Small intestine (tissue), 7 donors: ENCODE measurements around the gene COL13A1. TPM values are rescaled to one million over a fixed set of nuclear protein-coding genes. Genes with fewer than 3 reads are reported as not detected.

Source experiments
- DNase-seq, 2 donors: peaks; one replicate each; pipeline versions ENCODE4 v3.0.0 to v3.0.0-alpha.2; 2013
- FAIRE-seq: peaks from 2 replicates; lab custom pipeline; 2012; peaks lifted over from hg19 to GRCh38; lab: Jason Lieb, UNC
- H3K27ac ChIP-seq, 3 donors: one replicate each; pipeline ENCODE4 v1.5.1; 2013; ENCODE audit warnings: low read length in 2 of 3, mild to moderate bottlenecking in 2 of 3, control low read depth in 1 of 3, inconsistent platforms in 1 of 3, low read depth in 1 of 3, moderate library complexity in 1 of 3
- H3K27me3 ChIP-seq, 3 donors: one replicate each; pipeline ENCODE4 v1.6.1; 2013; ENCODE audit warnings: low read length in 3 of 3, inconsistent platforms in 1 of 3; ENCODE audit not compliant: control insufficient read depth in 3 of 3, insufficient read depth in 3 of 3
- H3K36me3 ChIP-seq, 3 donors: one replicate each; pipeline ENCODE4 v1.6.1; 2013; ENCODE audit warnings: low read length in 3 of 3, inconsistent platforms in 1 of 3, low read depth in 1 of 3, mild to moderate bottlenecking in 1 of 3, moderate library complexity in 1 of 3; ENCODE audit not compliant: control insufficient read depth in 3 of 3, insufficient read depth in 2 of 3
- H3K4me1 ChIP-seq, 3 donors: one replicate each; pipeline ENCODE4 v1.6.1; 2013; ENCODE audit warnings: low read length in 2 of 3, inconsistent platforms in 1 of 3, low read depth in 1 of 3, mild to moderate bottlenecking in 1 of 3, moderate library complexity in 1 of 3; ENCODE audit not compliant: control insufficient read depth in 3 of 3, insufficient read depth in 2 of 3
- H3K4me3 ChIP-seq, 3 donors: one replicate each; pipeline ENCODE4 v1.5.1; 2013; ENCODE audit warnings: low read length in 3 of 3, control low read depth in 1 of 3, inconsistent platforms in 1 of 3, low read depth in 1 of 3, mild to moderate bottlenecking in 1 of 3, moderate library complexity in 1 of 3
- H3K9me3 ChIP-seq, 2 donors: one replicate each; pipeline ENCODE4 v1.6.1; 2013; ENCODE audit warnings: low read depth in 1 of 2, low read length in 1 of 2; ENCODE audit not compliant: control insufficient read depth in 2 of 2, insufficient read depth in 1 of 2
- WGBS, 3 donors: extraction: QIAGEN DNeasy Blood & Tissue Kit; methylation state at CpG; one replicate each; pipeline ENCODE4 v1.1.7; 2013; 5-methylcytosine and 5-hydroxymethylcytosine counted together
- polyA plus RNA-seq, 4 donors: library from polyadenylated mRNA; stranded (reverse) in 3 of 4; unstranded in 1 of 4; fragments of 200-250 nt in 3 of 4; fragments of 120-200 nt in 1 of 4; gene quantifications; one replicate each; pipeline versions ENCODE4 v1.2.1 to v1.2.3, GENCODE V29; 2013
- donor health status: healthy with polysubstance abuse.
- donor health status: control.
- donor health status: control.
- donor health status: Bipolar disorder and iron deficiency.
- donor health status: healthy.

COL13A1 gene
- polyA plus RNA-seq, 4 donors, result 0.45 to 6.6 (median 0.60) TPM

- Histone ChIP-seq H3K27ac (no peak overlapping the region), H3K27me3 (no peaks in the 10 kb centered on the region), H3K9me3 (no peaks in the 10 kb centered on the region), H3K4me3 (no peak overlapping the region), H3K4me1 (peaks cover 0 to 4% (median 0%) of the 10 kb centered on the region in 3 donors), H3K36me3 (peaks cover 0 to 3% (median 0%) of the 10 kb centered on the region in 3 donors)
- WGBS, 3 donors, result 0 to 29% (median 0%) methylated on average over 1 of the region's 1 CpG
- no peak for FAIRE-seq
- DNase-seq, result no peak
These were observed 117.5 kb downstream of the COL13A1 start for GRCh38 chr10:69919250-69919649.

- H3K27me3 ChIP-seq, result no peaks in the 10 kb centered on the region
- H3K4me3 ChIP-seq, result no peak overlapping the region
- no peak overlapping the region for H3K27ac ChIP-seq
- no peaks in the 10 kb centered on the region for H3K9me3 ChIP-seq
- FAIRE-seq (no peak), DNase-seq (no peak)
- 55 to 70% (median 58%) methylated on average over 5 of the region's 5 CpGs for WGBS, 3 donors
- H3K36me3 ChIP-seq, result peaks cover 0 to under 1% (median 0%) of the 10 kb centered on the region in 3 donors
- no peaks in the 10 kb centered on the region for H3K4me1 ChIP-seq
These were observed 123.4 kb downstream of the COL13A1 start for GRCh38 chr10:69925111-69925510.

GRCh38 chr10:69928339-69928738, 126.6 kb downstream of the COL13A1 start:
- no peaks in the 10 kb centered on the region for H3K36me3 ChIP-seq
- H3K9me3 ChIP-seq, result no peaks in the 10 kb centered on the region
- H3K27me3 ChIP-seq, result no peaks in the 10 kb centered on the region
- H3K27ac ChIP-seq, result no peak overlapping the region
- WGBS, 3 donors, result 74 to 80% (median 74%) methylated on average over 3 of the region's 3 CpGs
- no peak overlapping the region for H3K4me3 ChIP-seq
- H3K4me1 ChIP-seq, result no peaks in the 10 kb centered on the region
- FAIRE-seq (no peak), DNase-seq (no peak)

GRCh38 chr10:69929575-69929974, 127.9 kb downstream of the COL13A1 start:
- Histone ChIP-seq H3K9me3 (no peaks in the 10 kb centered on the region), H3K27me3 (no peaks in the 10 kb centered on the region), H3K36me3 (no peaks in the 10 kb centered on the region), H3K4me1 (no peaks in the 10 kb centered on the region), H3K4me3 (no peak overlapping the region), H3K27ac (no peak overlapping the region)
- DNase-seq (no peak), FAIRE-seq (no peak)
- WGBS, 3 donors, result 71 to 82% (median 79%) methylated on average over 3 of the region's 3 CpGs

GRCh38 chr10:69934768-69935167, 133.1 kb downstream of the COL13A1 start:
- H3K9me3 ChIP-seq, result peaks cover 0 to 1% of the 10 kb centered on the region in 2 donors
- no peaks in the 10 kb centered on the region for H3K4me1 ChIP-seq
- peaks cover 0 to 4% (median 0%) of the 10 kb centered on the region in 3 donors for H3K27me3 ChIP-seq
- H3K27ac ChIP-seq, result no peak overlapping the region
- no peak for FAIRE-seq
- H3K36me3 ChIP-seq, result no peaks in the 10 kb centered on the region
- DNase-seq, result no peak
- no peak overlapping the region for H3K4me3 ChIP-seq
- 85 to 89% (median 88%) methylated on average over 2 of the region's 2 CpGs for WGBS, 3 donors

- Histone ChIP-seq H3K9me3 (peaks cover 0 to 14% of the 10 kb centered on the region in 2 donors), H3K27ac (no peak overlapping the region), H3K27me3 (peaks cover 0 to 4% (median 0%) of the 10 kb centered on the region in 3 donors), H3K36me3 (no peaks in the 10 kb centered on the region), H3K4me1 (no peaks in the 10 kb centered on the region), H3K4me3 (no peak overlapping the region)
- 63 to 82% (median 72%) methylated on average over 3 of the region's 3 CpGs for WGBS, 3 donors
- no peak for FAIRE-seq
- no peak for DNase-seq
These were observed 134.4 kb downstream of the COL13A1 start for GRCh38 chr10:69936091-69936490.

GRCh38 chr10:69938541-69938991, 136.9 kb downstream of the COL13A1 start:
- H3K27me3 ChIP-seq, result peaks cover 0 to 4% (median 0%) of the 10 kb centered on the region in 3 donors
- FAIRE-seq (no peak), DNase-seq (no peak)
- no peaks in the 10 kb centered on the region for H3K4me1 ChIP-seq
- no peak overlapping the region for H3K4me3 ChIP-seq
- 44 to 55% (median 45%) methylated on average over 5 of the region's 5 CpGs for WGBS, 3 donors
- no peaks in the 10 kb centered on the region for H3K36me3 ChIP-seq
- no peak overlapping the region for H3K27ac ChIP-seq
- peaks cover 0 to 27% of the 10 kb centered on the region in 2 donors for H3K9me3 ChIP-seq

GRCh38 chr10:69939061-69939460, 137.4 kb downstream of the COL13A1 start:
- no peak for FAIRE-seq

GRCh38 chr10:69939481-69939880, 137.8 kb downstream of the COL13A1 start:
- FAIRE-seq, result no peak
- H3K27ac ChIP-seq, result no peak overlapping the region
- WGBS, 3 donors, result 81 to 89% (median 86%) methylated on average over 4 of the region's 4 CpGs

More at GRCh38 chr10:69939061-69939460, 137.4 kb downstream of the COL13A1 start:
- Histone ChIP-seq H3K36me3 (no peaks in the 10 kb centered on the region), H3K9me3 (peaks cover 0 to 27% of the 10 kb centered on the region in 2 donors), H3K4me1 (no peaks in the 10 kb centered on the region), H3K27me3 (peaks cover 0 to 4% (median 0%) of the 10 kb centered on the region in 3 donors), H3K4me3 (no peak overlapping the region), H3K27ac (no peak overlapping the region)
- WGBS, 3 donors, result 76 to 90% (median 86%) methylated on average over 3 of the region's 3 CpGs
- no peak for DNase-seq

More at GRCh38 chr10:69939481-69939880, 137.8 kb downstream of the COL13A1 start:
- H3K4me3 ChIP-seq, result no peak overlapping the region
- H3K4me1 ChIP-seq, result no peaks in the 10 kb centered on the region
- peaks cover 0 to 27% of the 10 kb centered on the region in 2 donors for H3K9me3 ChIP-seq
- H3K36me3 ChIP-seq, result no peaks in the 10 kb centered on the region
- H3K27me3 ChIP-seq, result peaks cover 0 to 4% (median 0%) of the 10 kb centered on the region in 3 donors
- DNase-seq, result no peak
